Bronchial epithelial cell (primary cell): ENCODE data around the gene TSPAN1. TPM values are rescaled to one million over a fixed set of nuclear protein-coding genes. Genes with fewer than 3 reads are reported as not detected.

Source experiments
- DNase-seq: peaks from one replicate; pipeline ENCODE4 v3.0.0-alpha.2; 2010; ENCODE audit warnings: low read depth
- FAIRE-seq: peaks from 2 replicates; lab custom pipeline; 2011; peaks lifted over from hg19 to GRCh38; lab: Jason Lieb, UNC
- H3K27me3 ChIP-seq: 2 replicates; pipeline ENCODE4 v1.5.1; 2011; ENCODE audit warnings: low read length; ENCODE audit not compliant: control insufficient read depth, insufficient read depth
- H3K36me3 ChIP-seq: 2 replicates; pipeline ENCODE4 v1.5.1; 2011; ENCODE audit warnings: low read length; ENCODE audit not compliant: control insufficient read depth, insufficient read depth
- H3K4me3 ChIP-seq: 2 replicates; pipeline ENCODE4 v1.5.1; 2011; ENCODE audit warnings: mild to moderate bottlenecking, low read depth, low read length, control low read depth
- CTCF ChIP-seq: IDR thresholded peaks from 2 replicates; pipeline ENCODE4 v1.5.1; 2011; ENCODE audit warnings: mild to moderate bottlenecking, moderate library complexity, low read length, control low read depth, inconsistent platforms; ENCODE audit not compliant: insufficient read depth, severe bottlenecking
- total RNA-seq: library from RNA; depleted of rRNA; stranded (reverse); fragments of >200 nt; gene quantifications from 2 replicates; pipeline ENCODE4 v1.2.1, GENCODE V29; 2014

TSPAN1 gene
- total RNA-seq, 1 donor from 2014 or later, result 42.1 TPM

GRCh38 chr1:46153228-46153627 is 21.7 kb upstream of the TSPAN1 start:
- DNase-seq (no peak), FAIRE-seq (no peak)
- no peak for TF ChIP-seq CTCF
- H3K4me3 ChIP-seq, result no peak overlapping the region
- no peaks in the 10 kb centered on the region for H3K36me3 ChIP-seq
- H3K27me3 ChIP-seq, result no peaks in the 10 kb centered on the region

- FAIRE-seq, result no peak
- DNase-seq, result no peak
These were observed 21.2 kb upstream of the TSPAN1 start for GRCh38 chr1:46153732-46154131.

GRCh38 chr1:46157916-46158311 is 17.0 kb upstream of the TSPAN1 start:
- TF ChIP-seq CTCF, result no peak
- H3K27me3 ChIP-seq, result no peaks in the 10 kb centered on the region
- DNase-seq, result no peak

More at GRCh38 chr1:46153732-46154131, 21.2 kb upstream of the TSPAN1 start:
- Histone ChIP-seq H3K27me3 (no peaks in the 10 kb centered on the region), H3K36me3 (no peaks in the 10 kb centered on the region), H3K4me3 (no peak overlapping the region)
- TF ChIP-seq CTCF, result no peak

GRCh38 chr1:46158312-46159281 is 16.3 kb upstream of the TSPAN1 start:
- no peak overlapping the region for H3K4me3 ChIP-seq
- no peak for DNase-seq
- H3K27me3 ChIP-seq, result no peaks in the 10 kb centered on the region
- no peaks in the 10 kb centered on the region for H3K36me3 ChIP-seq
- TF ChIP-seq CTCF, result no peak
- FAIRE-seq, result no peak

More at GRCh38 chr1:46157916-46158311, 17.0 kb upstream of the TSPAN1 start:
- FAIRE-seq, result peak; percentile 28
- Histone ChIP-seq H3K4me3 (no peak overlapping the region), H3K36me3 (no peaks in the 10 kb centered on the region)

GRCh38 chr1:46159516-46159915 is 15.4 kb upstream of the TSPAN1 start:
- Histone ChIP-seq H3K27me3 (no peaks in the 10 kb centered on the region), H3K4me3 (no peak overlapping the region), H3K36me3 (no peaks in the 10 kb centered on the region)
- FAIRE-seq (no peak), DNase-seq (no peak)
- no peak for TF ChIP-seq CTCF

- H3K36me3 ChIP-seq, result no peaks in the 10 kb centered on the region
- no peak for FAIRE-seq
- no peak for TF ChIP-seq CTCF
- H3K27me3 ChIP-seq, result no peaks in the 10 kb centered on the region
- no peak for DNase-seq
- H3K4me3 ChIP-seq, result no peak overlapping the region
These were observed 14.7 kb upstream of the TSPAN1 start for GRCh38 chr1:46160212-46160611.
